H1 (cell line): ENCODE results near the gene PNISR. TPM values are rescaled to one million over a fixed set of nuclear protein-coding genes. Genes with fewer than 3 reads are reported as not detected.

Experiments used
- CTCF ChIA-PET: fragments of 300-600 bp; sonication (Branson Sonifier 250); formaldehyde crosslinking; loops from one replicate; lab custom pipeline; 2021; ENCODE audit not compliant: partially characterized antibody; lab: Charles Lee
- POLR2A ChIA-PET: fragments of 300-600 bp; sonication (Branson Sonifier 250); formaldehyde crosslinking; loops from one replicate; lab custom pipeline; 2021; ENCODE audit warnings: inconsistent platforms; ENCODE audit not compliant: partially characterized antibody; lab: Charles Lee
- DNase-seq, 2 experiments: peaks; one replicate each; pipeline versions ENCODE4 v3.0.0 to v3.0.0-alpha.2; 2010 to 2022; ENCODE audit warnings: low spot score in 2 of 2, low read depth in 1 of 2, mixed read lengths in 1 of 2
- FAIRE-seq: peaks from 2 replicates; lab custom pipeline; 2011; peaks lifted over from hg19 to GRCh38; lab: Jason Lieb, UNC
- H2AFZ ChIP-seq: 2 replicates; pipeline ENCODE4 v1.8.1; 2012; ENCODE audit warnings: low read length, inconsistent platforms
- H2AK5ac ChIP-seq: 2 replicates; pipeline ENCODE4 v1.6.1; 2013; ENCODE audit warnings: low read depth, low read length
- H2BK120ac ChIP-seq: replicated peaks from 2 replicates; pipeline ENCODE3; 2013; ENCODE audit warnings: low read depth, low read length, inconsistent platforms
- H2BK12ac ChIP-seq: 2 replicates; pipeline ENCODE4 v1.6.1; 2013; ENCODE audit warnings: low read depth, low read length
- H2BK15ac ChIP-seq: 2 replicates; pipeline ENCODE4 v1.6.1; 2013; ENCODE audit warnings: low read length
- H2BK20ac ChIP-seq: 2 replicates; pipeline ENCODE4 v1.6.1; 2013; ENCODE audit warnings: low read length
- H2BK5ac ChIP-seq: 2 replicates; pipeline ENCODE4 v1.6.1; 2013; ENCODE audit warnings: low read depth, low read length
- H3K14ac ChIP-seq: 2 replicates; pipeline ENCODE4 v1.6.1; 2013; ENCODE audit warnings: inconsistent platforms; ENCODE audit not compliant: insufficient read length
- H3K18ac ChIP-seq: 2 replicates; pipeline ENCODE4 v1.6.1; 2013; ENCODE audit warnings: low read length; ENCODE audit errors: extremely low read depth
- H3K23ac ChIP-seq: 2 replicates; pipeline ENCODE4 v1.6.1; 2013; ENCODE audit warnings: inconsistent platforms; ENCODE audit not compliant: insufficient read length
- H3K23me2 ChIP-seq: 2 replicates; pipeline ENCODE4 v1.6.1; 2013; ENCODE audit warnings: low read depth, low read length
- H3K27ac ChIP-seq: 2 replicates; pipeline ENCODE4 v1.6.1; 2011; ENCODE audit warnings: low read depth, low read length, inconsistent platforms
- H3K27me3 ChIP-seq, 4 experiments: replicated peaks in 1 of 4; 1 replicate in 1 of 4; 2 replicates in 3 of 4; pipeline versions ENCODE4 v1.6.1 to v1.8.1; 2011 to 2013; ENCODE audit warnings: low read length in 3 of 4, mild to moderate bottlenecking in 3 of 4, inconsistent platforms in 2 of 4, mixed read lengths in 2 of 4, moderate library complexity in 1 of 4; ENCODE audit not compliant: control insufficient read depth in 3 of 4, insufficient read depth in 3 of 4; ENCODE audit errors: extremely low read depth in 1 of 4
- H3K36me3 ChIP-seq, 4 experiments: 2 replicates each; pipeline versions ENCODE4 v1.6.1 to v1.8.1; 2011 to 2013; ENCODE audit warnings: mild to moderate bottlenecking in 4 of 4, low read length in 3 of 4, moderate library complexity in 2 of 4, control low read depth in 1 of 4, inconsistent platforms in 1 of 4; ENCODE audit not compliant: insufficient read depth in 4 of 4, control insufficient read depth in 2 of 4
- H3K4ac ChIP-seq: replicated peaks from 2 replicates; pipeline ENCODE3; 2013; ENCODE audit warnings: low read length, low read depth, mixed read lengths, inconsistent platforms; ENCODE audit not compliant: insufficient read length
- H3K4me1 ChIP-seq, 4 experiments: replicated peaks in 1 of 4; 1 replicate in 1 of 4; 2 replicates in 3 of 4; pipeline versions ENCODE4 v1.6.1 to v1.8.1; 2011 to 2013; ENCODE audit warnings: low read length in 3 of 4, inconsistent platforms in 2 of 4, mixed read lengths in 1 of 4; ENCODE audit not compliant: insufficient read depth in 4 of 4, control insufficient read depth in 3 of 4
- H3K4me2 ChIP-seq, 2 experiments: 2 replicates each; pipeline versions ENCODE4 v1.6.1 to v1.8.1; 2011 to 2013; ENCODE audit warnings: low read depth in 2 of 2, low read length in 2 of 2, control low read depth in 1 of 2, inconsistent platforms in 1 of 2, mild to moderate bottlenecking in 1 of 2; ENCODE audit not compliant: insufficient read depth in 1 of 2
- H3K4me3 ChIP-seq, 4 experiments: fragments of 200-600, 300-600 bp in 1 of 4; sonication (generic), shearing (Covaris generic), sonication (Bioruptor Twin) in 1 of 4; 2 replicates each; pipeline versions ENCODE4 v1.5.1 to v1.8.1; 2011 to 2016; ENCODE audit warnings: low read length in 4 of 4, low read depth in 3 of 4, control low read depth in 2 of 4, inconsistent platforms in 2 of 4, mild to moderate bottlenecking in 2 of 4, mixed read lengths in 1 of 4, moderate library complexity in 1 of 4; ENCODE audit not compliant: insufficient read depth in 2 of 4; ENCODE audit errors: extremely low read depth in 1 of 4
- H3K56ac ChIP-seq: replicated peaks from 2 replicates; pipeline ENCODE3; 2013; ENCODE audit warnings: low read depth, mild to moderate bottlenecking, mixed read lengths, low read length, inconsistent platforms; ENCODE audit not compliant: insufficient read length
- H3K79me1 ChIP-seq: 2 replicates; pipeline ENCODE4 v1.6.1; 2013; ENCODE audit warnings: low read depth, low read length, control low read depth
- H3K79me2 ChIP-seq, 2 experiments: 2 replicates each; pipeline versions ENCODE4 v1.6.1 to v1.8.1; 2012 to 2013; ENCODE audit warnings: low read length in 2 of 2, mild to moderate bottlenecking in 2 of 2, inconsistent platforms in 1 of 2; ENCODE audit not compliant: insufficient read depth in 2 of 2, control insufficient read depth in 1 of 2
- H3K9ac ChIP-seq, 4 experiments: replicated peaks in 1 of 4; 1 replicate in 1 of 4; 2 replicates in 3 of 4; pipeline versions ENCODE4 v1.6.1 to v1.8.1; 2011 to 2013; ENCODE audit warnings: low read depth in 3 of 4, low read length in 3 of 4, control low read depth in 2 of 4, mild to moderate bottlenecking in 2 of 4, moderate library complexity in 2 of 4, inconsistent platforms in 1 of 4; ENCODE audit errors: extremely low read depth in 1 of 4
- H3K9me3 ChIP-seq, 2 experiments: 2 replicates each; pipeline versions ENCODE4 v1.6.1 to v1.8.1; 2012 to 2013; ENCODE audit warnings: mild to moderate bottlenecking in 2 of 2, moderate library complexity in 2 of 2, control low read depth in 1 of 2, inconsistent platforms in 1 of 2, low read depth in 1 of 2, low read length in 1 of 2, mixed read lengths in 1 of 2; ENCODE audit not compliant: insufficient read depth in 2 of 2
- H4K20me1 ChIP-seq, 2 experiments: replicated peaks in 1 of 2; 2 replicates each; pipeline versions ENCODE3 to v1.8.1; 2011 to 2013; ENCODE audit warnings: inconsistent platforms in 2 of 2, low read length in 2 of 2, mild to moderate bottlenecking in 1 of 2; ENCODE audit not compliant: insufficient read depth in 2 of 2, control insufficient read depth in 1 of 2
- H4K5ac ChIP-seq: 2 replicates; pipeline ENCODE4 v1.6.1; 2013; ENCODE audit warnings: low read length, low read depth, mixed read lengths, inconsistent platforms; ENCODE audit not compliant: insufficient read length
- H4K8ac ChIP-seq: 2 replicates; pipeline ENCODE4 v1.8.0; 2013; ENCODE audit warnings: mild to moderate bottlenecking, moderate library complexity, low read length, inconsistent platforms; ENCODE audit not compliant: insufficient read depth; ENCODE audit errors: extremely low read depth
- H4K91ac ChIP-seq: replicated peaks from 2 replicates; pipeline ENCODE3; 2013; ENCODE audit warnings: low read length, mixed read lengths, inconsistent platforms; ENCODE audit not compliant: insufficient read length
- CTBP2 ChIP-seq: IDR thresholded peaks from 2 replicates; pipeline ENCODE4 v1.7.0; 2011; ENCODE audit warnings: borderline replicate concordance, mild to moderate bottlenecking, moderate library complexity, mixed read lengths, low read length; ENCODE audit not compliant: insufficient read depth, insufficient read length
- GTF2F1 ChIP-seq: IDR thresholded peaks from 2 replicates; pipeline ENCODE4 v1.6.1; 2012; ENCODE audit warnings: low read depth, low read length, improper control_type of control experiment, borderline replicate concordance
- ZNF274 ChIP-seq: IDR thresholded peaks from 2 replicates; pipeline ENCODE4 v1.7.0; 2012; ENCODE audit warnings: low read length, borderline replicate concordance; ENCODE audit errors: extremely low read depth
- WGBS, 2 experiments: shearing (Covaris generic) in 1 of 2; methylation state at CpG; one replicate each; pipeline versions ENCODE4 v1.1.6 to v1.1.7; 2013 to 2015; ENCODE audit warnings: low lambda C conversion rate in 2 of 2, mixed read lengths in 2 of 2, inconsistent platforms in 1 of 2, low coverage in 1 of 2, missing lambda C conversion rate in 1 of 2; ENCODE audit not compliant: insufficient replicate concordance in 2 of 2, insufficient coverage in 1 of 2, insufficient read length in 1 of 2; ENCODE audit errors: extremely low coverage in 1 of 2, missing lambda C conversion rate in 1 of 2; 5-methylcytosine and 5-hydroxymethylcytosine counted together
- polyA plus RNA-seq, 7 experiments: library from polyadenylated mRNA; depleted of rRNA in 3 of 7; stranded (reverse) in 5 of 7; unstranded in 2 of 7; fragments of >200 nt in 5 of 7; fragments of 200-250 nt in 2 of 7; gene quantifications; 1 replicate in 5 of 7; 2 replicates in 1 of 7; 4 replicates in 1 of 7; pipeline versions ENCODE4 v1.2.1 to v1.2.3, GENCODE V29; 2011 to 2013; ENCODE audit warnings: missing spikeins in 2 of 7, mixed read lengths in 2 of 7
- total RNA-seq: library from RNA; stranded (reverse); fragmentation: NEBNext Ultra II Directional; extraction: Animal tissue kit (Norgen Biotek cat#: 25700); gene quantifications from 2 replicates; pipeline ENCODE4 v1.2.1, GENCODE V29; 2021

PNISR gene
- total and polyA plus RNA-seq, 2 of the 8 experiments (the other 6 are each of a cell fraction or from before 2014, with no cell fraction given): 41.1 to 134 TPM

GRCh38 chr6:99471638-99472037 lies 46.5 kb upstream of the PNISR start:
- no peak overlapping the region for H2BK20ac ChIP-seq
- no peak for FAIRE-seq
- no peaks in the 10 kb centered on the region for H3K4me1 ChIP-seq
- no peaks in the 10 kb centered on the region for H4K20me1 ChIP-seq
- no peak overlapping the region for H2AK5ac ChIP-seq
- no peak overlapping the region for H4K5ac ChIP-seq
- H2BK5ac ChIP-seq: no peak overlapping the region
- no peaks in the 10 kb centered on the region for H3K79me2 ChIP-seq
- no peak overlapping the region for H2BK15ac ChIP-seq
- TF ChIP-seq CTBP2: no peak
- no peak for TF ChIP-seq ZNF274
- TF ChIP-seq GTF2F1: no peak
- H3K27ac ChIP-seq: no peak overlapping the region
- no peaks in the 10 kb centered on the region for H3K23me2 ChIP-seq
- no peak overlapping the region for H2AFZ ChIP-seq
- H3K14ac ChIP-seq: no peak overlapping the region
- no peak overlapping the region for H3K9ac ChIP-seq
- no peak overlapping the region for H4K91ac ChIP-seq
- POLR2A ChIA-PET: interaction anchor here (1.2 to 2.6 kb wide), 2 partner anchors 16 to 78 kb away, joined by 3 to 8 read pairs; partner anchors contain the start of gene COQ3
- no peak overlapping the region for H3K4me3 ChIP-seq
- 91% methylated on average over 2 of the region's 2 CpGs; no CpG with 5 or more reads in 1 of the 2 experiments for WGBS, 2 experiments
- no peaks in the 10 kb centered on the region for H3K27me3 ChIP-seq
- no peak overlapping the region for H2BK12ac ChIP-seq
- H3K56ac ChIP-seq: no peak overlapping the region
- H3K23ac ChIP-seq: no peak overlapping the region
- H3K4me2 ChIP-seq: no peak overlapping the region
- no peak overlapping the region for H3K4ac ChIP-seq
- no peaks in the 10 kb centered on the region for H3K79me1 ChIP-seq
- no peaks in the 10 kb centered on the region for H3K9me3 ChIP-seq
- peaks cover 0 to 15% (median 3%) of the 10 kb centered on the region in 4 experiments; a peak in 4 of 8 replicates for H3K36me3 ChIP-seq
- H2BK120ac ChIP-seq: no peak overlapping the region
- H4K8ac ChIP-seq: no peak overlapping the region
- no peak overlapping the region for H3K18ac ChIP-seq
- DNase-seq: no peak
- CTCF ChIA-PET: interaction anchor here (0.9 kb wide), 1 partner anchor 14 kb away, joined by 3 read pairs; no protein-coding TSS in a partner anchor
